ENCODE measurements around the gene MAST4.

DNA sequence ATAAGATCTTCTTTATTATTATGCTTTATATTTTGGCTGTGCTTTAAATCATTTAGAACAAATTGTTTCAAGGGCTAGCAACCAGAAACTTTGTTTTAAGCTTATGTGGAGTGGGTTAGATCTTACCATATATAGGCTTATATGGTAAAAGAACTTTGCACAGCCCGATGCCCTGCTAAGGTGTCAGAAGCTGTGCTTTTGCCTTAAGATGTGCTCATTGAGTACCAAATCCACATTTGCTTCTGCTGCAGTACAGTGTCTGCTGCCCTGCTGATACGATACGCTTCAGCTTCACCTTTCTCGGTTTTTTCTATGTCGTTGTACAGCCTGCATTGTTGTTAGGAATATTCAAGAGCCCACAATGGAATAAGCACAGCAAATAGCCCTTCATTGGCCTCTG, 565.6 kb downstream of the MAST4 start:
- TF ChIP-seq EZH2 (IDR thresholded peaks at IDR 0.05) (no peak), POLR2AphosphoS5 (IDR thresholded peaks at IDR 0.05; ENCODE audit: borderline replicate concordance, low read depth, low read length) (no peak)

Data from SK-N-MC (cell line).